Esophagus muscularis mucosa (tissue), 3 donors: ENCODE data around the gene JMJD1C.

ENCODE experiments used
- CTCF ChIP-seq, 3 experiments: fragments of 200-600 bp in 2 of 3; fragments of 450-650 bp in 1 of 3; sonication (generic) in 2 of 3; IDR thresholded peaks; one replicate each; pipeline ENCODE4 v1.5.1; 2017 to 2019; ENCODE audit warnings: antibody characterized with exemption in 3 of 3, mild to moderate bottlenecking in 2 of 3, moderate library complexity in 1 of 3
- POLR2A ChIP-seq: fragments of 450-650 bp; IDR thresholded peaks from one replicate; pipeline ENCODE4 v1.6.1; 2017; ENCODE audit warnings: antibody characterized with exemption, moderate library complexity, mild to moderate bottlenecking, low read depth
- POLR2AphosphoS5 ChIP-seq, 2 donors: sonication (generic); formaldehyde crosslinking; IDR thresholded peaks; one replicate each; pipeline ENCODE4 v1.6.1; 2017; ENCODE audit warnings: antibody characterized with exemption in 2 of 2

- TF ChIP-seq POLR2AphosphoS5 (IDR thresholded peaks at IDR 0.05) (no peak), CTCF (IDR thresholded peaks at IDR 0.05) (no peak), POLR2A (no peak)
These were observed 315.0 kb downstream of the JMJD1C start for GRCh38 chr10:63150745-63151144.
